ENCODE measurements around the gene GCKR. TPM values are rescaled to one million over a fixed set of nuclear protein-coding genes. Genes with fewer than 3 reads are reported as not detected.

The GCKR gene
- total and polyA plus RNA-seq, 4 donors, result 0.28 to 0.95 (median 0.52) TPM

- H3K36me3 ChIP-seq (ENCODE audit: control insufficient read depth in 4 of 4, insufficient read depth in 4 of 4, low read length in 4 of 4), result no peaks in the 10 kb centered on the region
- no peak overlapping the region for H3K9ac ChIP-seq (ENCODE audit: insufficient read depth in 1 of 2, low read length in 2 of 2)
- WGBS, 2 donors, result 88 to 90% methylated on average over 6 of the region's 6 CpGs
- H3K4me1 ChIP-seq (ENCODE audit: control insufficient read depth in 5 of 5, insufficient read depth in 5 of 5, low read length in 5 of 5), result no peaks in the 10 kb centered on the region
- TF ChIP-seq, protein P1, sequence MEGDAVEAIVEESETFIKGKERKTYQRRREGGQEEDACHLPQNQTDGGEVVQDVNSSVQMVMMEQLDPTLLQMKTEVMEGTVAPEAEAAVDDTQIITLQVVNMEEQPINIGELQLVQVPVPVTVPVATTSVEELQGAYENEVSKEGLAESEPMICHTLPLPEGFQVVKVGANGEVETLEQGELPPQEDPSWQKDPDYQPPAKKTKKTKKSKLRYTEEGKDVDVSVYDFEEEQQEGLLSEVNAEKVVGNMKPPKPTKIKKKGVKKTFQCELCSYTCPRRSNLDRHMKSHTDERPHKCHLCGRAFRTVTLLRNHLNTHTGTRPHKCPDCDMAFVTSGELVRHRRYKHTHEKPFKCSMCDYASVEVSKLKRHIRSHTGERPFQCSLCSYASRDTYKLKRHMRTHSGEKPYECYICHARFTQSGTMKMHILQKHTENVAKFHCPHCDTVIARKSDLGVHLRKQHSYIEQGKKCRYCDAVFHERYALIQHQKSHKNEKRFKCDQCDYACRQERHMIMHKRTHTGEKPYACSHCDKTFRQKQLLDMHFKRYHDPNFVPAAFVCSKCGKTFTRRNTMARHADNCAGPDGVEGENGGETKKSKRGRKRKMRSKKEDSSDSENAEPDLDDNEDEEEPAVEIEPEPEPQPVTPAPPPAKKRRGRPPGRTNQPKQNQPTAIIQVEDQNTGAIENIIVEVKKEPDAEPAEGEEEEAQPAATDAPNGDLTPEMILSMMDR (IDR thresholded peaks at IDR 0.05; ENCODE audit: control extremely low read depth, extremely low read depth), result no peak
- ATAC-seq (ENCODE audit: insufficient read depth, low FRiP score) (no peak), DNase-seq (no peak)
- no peak overlapping the region for H3K27ac ChIP-seq (ENCODE audit: low read depth in 1 of 2, low read length in 1 of 2)
- no peak overlapping the region for H3K4me3 ChIP-seq
- no peaks in the 10 kb centered on the region for H3K27me3 ChIP-seq (ENCODE audit: control insufficient read depth in 3 of 3, insufficient read depth in 3 of 3, low read length in 2 of 3)
- no peaks in the 10 kb centered on the region for H3K9me3 ChIP-seq (ENCODE audit: control insufficient read depth in 4 of 4, insufficient read depth in 3 of 4, low read length in 3 of 4)
These were observed 9.9 kb downstream of the GCKR start for GRCh38 chr2:27506587-27506986.

DNA sequence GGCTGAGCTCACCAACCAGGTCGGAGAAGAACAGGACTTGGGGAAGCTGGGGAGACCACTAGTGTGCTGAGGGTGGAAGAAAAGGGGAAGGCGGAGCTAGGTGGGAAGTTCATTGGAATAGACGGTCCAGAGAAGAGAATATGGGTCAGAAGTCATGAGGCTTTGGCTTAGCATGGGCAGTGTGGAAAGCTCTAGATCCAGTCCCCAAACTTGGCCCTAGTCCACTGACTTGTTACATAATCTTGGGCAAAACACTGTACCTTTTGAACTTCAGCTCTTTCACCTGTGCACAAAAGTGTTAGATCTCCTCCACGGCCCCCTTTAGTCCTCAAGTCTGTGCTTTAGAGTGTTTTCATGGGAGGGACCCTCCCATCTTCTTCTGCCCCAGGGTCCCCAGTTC, 10.7 kb downstream of the GCKR start:
- Histone ChIP-seq H3K4me3 (no peak overlapping the region), H3K27ac (ENCODE audit: low read depth in 1 of 2, low read length in 1 of 2) (no peak overlapping the region), H3K9me3 (ENCODE audit: control insufficient read depth in 4 of 4, insufficient read depth in 3 of 4, low read length in 3 of 4) (no peaks in the 10 kb centered on the region), H3K9ac (ENCODE audit: insufficient read depth in 1 of 2, low read length in 2 of 2) (no peak overlapping the region), H3K4me1 (ENCODE audit: control insufficient read depth in 5 of 5, insufficient read depth in 5 of 5, low read length in 5 of 5) (no peaks in the 10 kb centered on the region), H3K27me3 (ENCODE audit: control insufficient read depth in 3 of 3, insufficient read depth in 3 of 3, low read length in 2 of 3) (no peaks in the 10 kb centered on the region), H3K36me3 (ENCODE audit: control insufficient read depth in 4 of 4, insufficient read depth in 4 of 4, low read length in 4 of 4) (no peaks in the 10 kb centered on the region)
- 73 to 74% methylated on average over 4 of the region's 4 CpGs for WGBS, 2 donors
- TF ChIP-seq, protein P1 (IDR thresholded peaks at IDR 0.05; ENCODE audit: control extremely low read depth, extremely low read depth), result no peak
- DNase-seq, result no peak
- no peak for ATAC-seq (ENCODE audit: insufficient read depth, low FRiP score)

GRCh38 chr2:27509326-27509725, 12.7 kb downstream of the GCKR start:
- Histone ChIP-seq H3K9me3 (ENCODE audit: control insufficient read depth in 4 of 4, insufficient read depth in 3 of 4, low read length in 3 of 4) (no peaks in the 10 kb centered on the region), H3K36me3 (ENCODE audit: control insufficient read depth in 4 of 4, insufficient read depth in 4 of 4, low read length in 4 of 4) (no peaks in the 10 kb centered on the region), H3K4me3 (no peak overlapping the region), H3K27ac (ENCODE audit: low read depth in 1 of 2, low read length in 1 of 2) (no peak overlapping the region), H3K27me3 (ENCODE audit: control insufficient read depth in 3 of 3, insufficient read depth in 3 of 3, low read length in 2 of 3) (peaks cover 0 to 3% (median 0%) of the 10 kb centered on the region in 3 donors), H3K4me1 (ENCODE audit: control insufficient read depth in 5 of 5, insufficient read depth in 5 of 5, low read length in 5 of 5) (no peaks in the 10 kb centered on the region), H3K9ac (ENCODE audit: insufficient read depth in 1 of 2, low read length in 2 of 2) (no peak overlapping the region)
- ATAC-seq (ENCODE audit: insufficient read depth, low FRiP score) (no peak), DNase-seq (peak; percentile 55 to 79 (median 66))
- WGBS, 2 donors, result 43 to 63% methylated on average over 6 of the region's 6 CpGs
- TF ChIP-seq, protein P1 (IDR thresholded peaks at IDR 0.05; ENCODE audit: control extremely low read depth, extremely low read depth), result no peak

- DNase-seq, result no peak
- Histone ChIP-seq H3K9me3 (ENCODE audit: control insufficient read depth in 4 of 4, insufficient read depth in 3 of 4, low read length in 3 of 4) (peaks cover 0 to 2% (median 0%) of the 10 kb centered on the region in 4 donors), H3K27ac (ENCODE audit: low read depth in 1 of 2, low read length in 1 of 2) (no peak overlapping the region), H3K4me1 (ENCODE audit: control insufficient read depth in 5 of 5, insufficient read depth in 5 of 5, low read length in 5 of 5) (no peaks in the 10 kb centered on the region), H3K4me3 (no peak overlapping the region), H3K9ac (ENCODE audit: insufficient read depth in 1 of 2, low read length in 2 of 2) (no peak overlapping the region), H3K36me3 (ENCODE audit: control insufficient read depth in 4 of 4, insufficient read depth in 4 of 4, low read length in 4 of 4) (no peaks in the 10 kb centered on the region), H3K27me3 (ENCODE audit: control insufficient read depth in 3 of 3, insufficient read depth in 3 of 3, low read length in 2 of 3) (peaks cover 0 to 3% (median 0%) of the 10 kb centered on the region in 3 donors)
- TF ChIP-seq, protein P1 (IDR thresholded peaks at IDR 0.05; ENCODE audit: control extremely low read depth, extremely low read depth), result no peak
- ATAC-seq (ENCODE audit: insufficient read depth, low FRiP score), result no peak
- WGBS, 2 donors, result 71 to 85% methylated on average over 5 of the region's 5 CpGs
These were observed 21.6 kb downstream of the GCKR start for GRCh38 chr2:27518113-27518781.
